Fibroblast of villous mesenchyme (primary cell): ENCODE results near the gene STIM1. TPM values are rescaled to one million over a fixed set of nuclear protein-coding genes. Genes with fewer than 3 reads are reported as not detected.

ENCODE experiments used
- DNase-seq: peaks from one replicate; pipeline ENCODE4 v3.0.0-alpha.2; 2010; ENCODE audit warnings: low read depth
- H3K4me3 ChIP-seq: 2 replicates; pipeline ENCODE4 v1.5.1; 2011; ENCODE audit warnings: low read depth, mild to moderate bottlenecking, low read length
- CTCF ChIP-seq: IDR thresholded peaks from 2 replicates; pipeline ENCODE4 v1.5.1; 2012; ENCODE audit warnings: low read depth, mild to moderate bottlenecking, low read length; ENCODE audit not compliant: insufficient read depth
- total RNA-seq: library from RNA; depleted of rRNA; stranded (reverse); fragments of >200 nt; gene quantifications from 2 replicates; pipeline ENCODE4 v1.2.3, GENCODE V29; 2012

Gene STIM1
- total RNA-seq, 1 donor, result 36.7 TPM

GRCh38 chr11:3922056-3922455, 66.6 kb downstream of the STIM1 start:
- DNase-seq, result no peak
- H3K4me3 ChIP-seq, result no peak overlapping the region
- TF ChIP-seq CTCF, result no peak

GRCh38 chr11:3925513-3925912, 70.0 kb downstream of the STIM1 start:
- H3K4me3 ChIP-seq, result no peak overlapping the region
- TF ChIP-seq CTCF, result no peak
- no peak for DNase-seq

GRCh38 chr11:3926458-3927095, 71.1 kb downstream of the STIM1 start:
- DNase-seq, result no peak

GRCh38 chr11:3927129-3927796, 71.8 kb downstream of the STIM1 start:
- no peak overlapping the region for H3K4me3 ChIP-seq
- no peak for TF ChIP-seq CTCF
- no peak for DNase-seq

More at GRCh38 chr11:3926458-3927095, 71.1 kb downstream of the STIM1 start:
- H3K4me3 ChIP-seq, result no peak overlapping the region
- no peak for TF ChIP-seq CTCF

- no peak for DNase-seq
- no peak for TF ChIP-seq CTCF
Observed at GRCh38 chr11:3929232-3929631, 73.8 kb downstream of the STIM1 start.

GRCh38 chr11:3929649-3930048, 74.2 kb downstream of the STIM1 start:
- TF ChIP-seq CTCF, result no peak
- no peak for DNase-seq
- H3K4me3 ChIP-seq, result no peak overlapping the region

More at GRCh38 chr11:3929232-3929631, 73.8 kb downstream of the STIM1 start:
- no peak overlapping the region for H3K4me3 ChIP-seq
